GM18907 (cell line): ENCODE measurements around the gene HECTD2.
"Not testable (repeated sequence)": the region's sequence is repeated elsewhere in the genome, so short reads cannot be mapped to it uniquely, and the experiment has no call there.

Experiments
- ATAC-seq: cut with Tn5 transposase; IDR thresholded peaks from one replicate; pipeline ENCODE4 v1.9.1; 2021; ENCODE audit warnings: mild to moderate bottlenecking, moderate library complexity; ENCODE audit not compliant: unreplicated experiment

The HECTD2 gene

DNA sequence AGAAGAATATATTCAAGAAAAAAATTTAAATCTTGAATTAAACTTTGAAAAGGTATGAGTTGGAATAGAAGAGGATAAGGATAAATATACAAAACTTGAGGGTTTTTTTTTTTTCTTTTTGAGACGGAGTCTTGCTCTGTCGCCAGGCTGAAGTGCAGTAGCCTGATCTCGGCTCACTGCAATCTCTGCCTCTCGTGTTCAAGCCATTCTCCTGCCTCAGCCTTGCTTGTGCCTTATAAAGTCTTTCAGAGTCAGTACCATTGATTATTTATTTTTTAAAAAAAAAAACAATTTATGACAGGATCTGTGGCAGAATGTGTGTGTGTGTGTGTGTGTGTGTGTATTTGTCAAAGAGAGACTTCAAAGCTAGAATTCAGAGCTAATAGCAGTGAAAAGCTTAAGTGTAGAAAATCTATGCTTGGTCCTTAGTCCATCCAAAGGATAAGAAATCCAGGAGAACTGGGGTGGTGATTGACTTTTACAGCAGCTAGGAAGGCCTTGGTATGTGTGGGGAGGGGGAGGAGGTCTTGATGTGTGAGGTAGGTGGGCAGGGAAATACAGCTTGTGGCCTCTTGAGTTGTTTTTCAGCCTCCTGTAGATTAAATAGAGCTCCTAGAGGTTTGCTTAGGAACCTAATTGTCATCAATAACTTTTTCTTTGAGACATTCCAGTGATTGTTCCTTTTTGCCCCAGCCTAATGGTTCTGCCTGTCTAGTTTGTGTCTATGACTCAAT, 2.4 kb downstream of the HECTD2 start:
- ATAC-seq = no peak

DNA sequence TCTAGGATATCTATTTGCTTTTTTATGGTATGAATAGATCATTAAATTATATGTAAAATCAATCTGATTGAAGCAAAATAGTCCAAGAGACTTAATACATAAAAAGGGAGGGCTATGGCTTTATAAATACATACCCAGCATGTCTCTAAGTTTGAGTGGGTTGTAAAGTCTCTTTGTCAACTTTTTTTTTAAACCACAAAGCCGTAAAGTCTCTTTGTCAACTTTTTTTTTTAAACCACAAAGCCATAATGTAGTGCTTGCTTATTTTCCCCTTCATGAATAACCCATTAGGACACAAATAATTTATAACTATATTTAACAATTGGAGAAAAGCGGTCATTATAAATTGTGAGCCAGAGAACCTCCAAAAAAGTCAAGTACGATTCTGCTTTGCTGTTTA, 5.7 kb downstream of the HECTD2 start:
- no peak for ATAC-seq

DNA sequence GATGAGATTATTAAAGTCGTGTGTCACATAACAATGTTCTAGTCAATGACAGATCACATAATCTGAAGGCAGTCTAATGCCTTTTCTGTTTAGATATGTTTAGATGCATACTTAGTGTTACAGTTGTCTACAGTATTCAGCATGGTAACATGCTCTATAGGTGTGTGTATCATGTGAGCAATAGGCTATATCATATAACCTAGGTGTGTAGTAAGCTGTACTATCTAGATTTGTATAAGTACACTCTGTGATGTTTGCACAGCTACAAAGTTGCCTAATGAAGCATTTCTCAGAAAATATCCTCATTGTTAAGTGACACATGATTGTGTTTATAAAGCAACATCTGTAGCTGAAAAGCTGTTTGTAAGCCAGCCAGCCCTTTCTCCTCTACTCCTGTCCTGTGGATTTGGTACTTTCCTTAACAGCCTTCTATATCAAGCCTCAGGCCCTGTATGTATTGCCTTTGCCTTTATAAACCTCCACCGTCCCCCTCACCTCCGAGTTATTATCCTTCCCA, 6.3 kb downstream of the HECTD2 start:
- no peak for ATAC-seq

DNA sequence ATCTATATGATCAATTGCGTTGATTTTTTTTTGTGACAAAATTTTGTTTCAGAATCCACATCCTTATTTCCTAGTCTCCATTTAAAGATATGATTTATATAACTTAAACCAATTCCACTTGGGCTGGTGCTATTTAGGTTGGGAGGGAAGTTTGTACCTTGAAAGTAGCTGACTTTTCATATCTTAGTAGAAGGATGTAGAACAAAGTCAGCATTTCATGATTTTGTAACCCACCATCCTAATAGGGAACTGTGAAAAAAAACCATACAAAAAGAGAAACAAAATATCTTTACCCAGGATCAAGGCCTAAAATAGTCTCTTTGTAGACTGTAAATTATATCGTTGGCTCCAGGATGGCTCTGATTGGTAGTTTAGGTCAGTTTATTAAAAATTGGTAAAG, 8.3 kb downstream of the HECTD2 start:
- no peak for ATAC-seq

DNA sequence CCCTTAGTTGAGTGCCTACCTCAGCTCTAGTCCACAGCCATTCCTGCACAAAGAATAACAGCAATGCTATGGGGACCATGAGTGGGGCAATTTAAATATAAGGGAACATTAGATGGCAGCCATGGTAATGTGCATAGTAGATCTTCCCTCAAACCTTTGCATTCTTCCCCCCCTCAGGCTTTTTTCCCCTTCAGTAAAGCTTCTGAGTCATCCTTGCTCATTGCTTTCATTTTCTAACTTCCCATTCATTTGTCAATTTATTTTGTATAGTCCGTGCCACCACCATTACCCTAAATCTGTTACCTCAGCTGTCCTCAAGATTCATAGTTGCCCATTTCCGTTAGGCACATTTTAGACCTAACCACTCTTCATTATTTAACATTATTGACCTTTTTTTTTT, 10.7 kb downstream of the HECTD2 start:
- ATAC-seq = no peak

DNA sequence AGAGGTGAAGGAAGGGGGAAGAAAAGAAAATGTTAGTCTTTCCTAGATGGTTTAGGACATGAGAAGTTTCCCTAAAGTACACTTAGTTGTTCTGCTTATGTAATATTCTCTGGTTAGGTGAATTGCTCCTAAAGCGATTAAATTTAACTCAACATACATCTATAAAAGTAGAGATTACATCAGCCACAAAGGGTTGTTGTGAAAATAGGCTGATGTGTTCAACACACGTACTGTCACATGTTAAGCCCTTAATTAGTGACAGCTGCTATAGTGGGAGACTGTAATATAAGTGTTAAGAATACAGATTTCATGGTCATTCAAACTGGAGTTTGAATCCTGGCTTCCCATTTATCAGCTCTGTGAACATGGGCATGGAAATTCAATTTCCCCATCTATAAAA, 12.8 kb downstream of the HECTD2 start:
- ATAC-seq = no peak

DNA sequence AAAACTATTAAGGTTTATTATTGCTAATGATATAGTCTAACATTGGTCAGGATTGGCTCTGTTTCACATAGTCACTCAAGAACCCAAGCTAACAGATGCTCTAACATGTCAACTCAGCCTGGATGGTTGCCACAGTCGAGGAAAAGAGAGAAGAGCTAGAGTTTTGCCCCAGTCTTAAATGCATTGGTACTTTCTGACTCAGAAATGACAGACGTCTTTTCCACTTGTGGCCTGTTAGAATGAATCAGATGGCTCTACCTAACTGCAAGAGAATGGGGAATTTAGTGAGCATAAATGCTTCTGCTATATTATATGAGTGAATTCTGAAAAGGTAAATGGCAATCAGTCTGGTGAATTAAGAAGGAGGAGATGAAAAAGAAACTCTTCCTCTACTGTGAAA, 13.9 kb downstream of the HECTD2 start:
- no peak for ATAC-seq

DNA sequence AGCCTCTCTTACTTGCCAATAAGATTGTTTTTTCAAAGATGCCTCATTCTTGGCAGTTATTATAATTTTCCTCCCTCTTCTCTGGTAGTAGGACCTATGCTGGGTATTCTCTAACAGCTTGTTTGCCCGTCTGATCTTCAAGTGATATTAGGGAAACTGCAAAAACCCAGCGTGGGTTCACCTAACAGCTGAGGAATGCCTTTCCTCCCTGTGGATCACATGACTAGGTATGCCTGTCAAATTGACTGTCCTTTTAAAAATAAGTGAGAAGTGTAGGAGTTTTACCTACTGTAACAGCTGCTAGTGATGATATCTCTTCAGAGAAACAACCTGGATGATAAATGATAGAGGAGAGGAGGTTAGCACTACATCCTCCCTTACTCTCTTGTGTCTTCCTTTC, 22.0 kb downstream of the HECTD2 start:
- no peak for ATAC-seq

DNA sequence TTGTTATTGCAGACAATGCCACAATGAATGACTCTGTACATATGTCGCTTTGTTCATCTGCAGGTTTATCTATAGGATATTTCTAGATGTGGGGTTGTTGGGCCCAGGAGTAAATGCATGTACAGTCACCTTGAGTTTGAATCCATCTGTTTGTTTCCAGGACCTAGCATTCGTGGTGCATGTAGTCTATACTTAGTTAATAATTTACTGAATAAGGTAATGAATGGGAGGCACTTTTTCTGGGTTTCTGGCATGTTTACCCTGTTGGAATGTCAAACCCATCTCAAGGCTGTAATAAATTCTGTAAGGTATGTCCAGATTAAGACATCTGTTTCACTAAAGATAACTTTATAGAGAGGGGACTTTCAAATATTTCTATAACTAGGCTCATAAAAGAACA, 23.5 kb downstream of the HECTD2 start:
- no peak for ATAC-seq

DNA sequence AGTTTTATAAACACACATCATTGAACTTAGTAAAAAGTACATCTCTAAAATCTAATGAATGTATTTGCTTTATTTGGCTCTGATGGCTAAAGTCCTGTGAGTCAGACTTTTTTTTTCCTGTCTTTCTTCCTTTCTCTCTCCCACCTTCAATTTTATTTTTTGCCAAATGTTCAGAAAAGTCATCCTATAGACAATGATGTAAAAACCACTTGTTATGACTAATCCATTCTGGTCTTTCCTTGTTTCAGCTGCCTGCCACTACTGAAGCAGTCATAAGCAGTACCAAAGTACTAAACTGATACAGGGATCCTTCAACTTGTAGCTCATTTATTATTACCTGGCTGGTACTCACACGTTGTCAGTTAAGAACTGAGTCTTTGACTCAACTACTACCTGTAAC, 23.9 kb downstream of the HECTD2 start:
- ATAC-seq = no peak

DNA sequence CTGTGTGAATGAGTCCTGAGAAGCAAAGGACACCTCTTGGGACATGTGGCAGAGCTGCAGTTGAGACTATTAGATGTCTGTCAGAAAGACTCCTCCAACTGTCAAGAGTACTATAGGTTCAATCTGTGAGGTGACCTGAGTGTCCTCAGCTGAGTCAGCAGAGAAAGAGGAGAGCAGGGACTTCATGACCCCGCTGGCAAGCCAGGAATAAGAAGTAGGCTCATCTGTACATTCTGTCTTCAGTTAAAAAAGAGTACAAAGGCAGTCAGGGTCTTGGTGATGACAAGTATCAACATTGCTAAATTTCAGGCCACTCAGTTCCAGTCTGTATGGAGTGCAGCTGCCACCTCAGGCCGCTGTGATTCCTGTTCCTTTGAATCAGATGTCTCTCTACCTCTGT, 25.1 kb downstream of the HECTD2 start:
- ATAC-seq = no peak

DNA sequence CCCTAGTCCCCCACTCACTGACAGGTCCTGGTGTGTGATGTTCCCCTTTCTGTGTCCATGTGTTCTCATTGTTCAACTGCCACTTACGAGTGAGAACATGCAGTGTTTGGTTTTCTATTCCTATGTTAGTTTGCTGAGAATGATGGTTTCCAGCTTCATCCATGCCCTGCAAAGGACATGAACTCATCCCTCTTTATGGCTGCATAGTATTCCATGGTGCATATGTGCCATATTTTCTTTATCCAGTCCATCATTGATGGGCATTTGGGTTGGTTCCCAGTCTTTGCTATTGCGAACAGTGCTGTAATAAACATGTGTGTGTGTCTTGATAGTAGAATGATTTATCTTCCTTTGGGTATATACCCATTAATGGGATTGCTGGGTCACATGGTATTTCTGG, 28.1 kb downstream of the HECTD2 start:
- ATAC-seq = not testable (repeated sequence)

DNA sequence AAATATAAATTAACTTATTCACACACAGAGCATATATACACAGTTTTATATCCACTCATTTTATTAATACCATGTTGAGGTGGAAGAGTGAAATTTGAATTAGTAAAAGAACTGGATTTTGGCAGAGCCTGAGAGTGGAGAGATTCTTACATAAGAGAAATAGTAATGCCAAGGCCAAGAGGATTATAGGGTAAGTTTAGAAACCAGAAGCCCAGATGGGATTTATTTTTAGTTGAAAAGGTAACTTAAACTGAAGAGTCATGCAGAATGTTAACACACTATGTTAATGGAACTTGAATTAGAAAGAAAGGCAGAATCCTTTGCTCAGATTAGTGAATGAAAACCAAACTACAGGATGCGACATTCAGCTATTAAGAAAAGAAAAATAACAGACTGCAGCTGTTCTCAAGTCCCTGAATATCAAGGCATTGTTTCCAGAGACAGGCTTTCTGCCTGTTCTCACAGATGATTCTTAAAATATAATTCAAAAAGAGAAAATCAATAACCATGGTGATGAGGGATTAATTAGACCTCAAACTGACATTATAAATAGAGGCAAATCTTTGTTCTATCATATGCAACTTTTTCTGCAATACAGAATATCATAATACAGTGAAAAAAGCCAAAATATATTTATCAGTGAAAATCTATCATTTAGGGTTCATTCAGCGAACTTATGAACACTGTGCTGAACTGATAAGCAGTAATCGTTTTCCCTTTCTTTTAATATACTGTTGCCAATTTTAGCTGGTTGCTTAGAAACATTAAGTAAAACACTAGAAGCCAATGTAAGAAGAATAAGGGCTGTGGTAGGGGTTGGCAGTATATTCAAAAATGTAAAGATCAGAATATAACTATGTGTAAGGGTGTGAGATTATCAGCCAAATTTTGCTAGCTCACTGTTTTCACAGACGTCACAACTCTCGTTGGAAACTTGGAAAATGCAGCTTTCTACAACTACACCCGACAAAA, 34.4 kb downstream of the HECTD2 start:
- ATAC-seq = no peak

DNA sequence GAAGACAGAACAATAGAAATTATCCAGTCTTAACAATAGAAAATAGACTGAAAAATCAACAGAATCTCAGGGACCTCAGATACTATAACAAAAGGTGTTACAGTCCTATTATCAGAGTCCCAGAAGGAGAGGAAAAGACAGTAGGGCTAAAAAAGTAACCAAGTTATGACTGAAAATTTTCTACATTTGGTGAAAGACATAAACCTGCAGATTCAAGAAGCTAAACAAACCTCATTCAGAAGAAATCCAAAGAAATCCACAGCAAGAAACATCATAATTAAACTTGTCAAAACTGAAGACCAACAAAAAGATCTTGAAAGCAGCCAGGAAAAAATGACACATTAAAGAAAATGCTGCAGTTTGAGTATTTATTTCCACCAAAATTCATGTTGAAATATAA, 41.9 kb downstream of the HECTD2 start:
- ATAC-seq = no peak

DNA sequence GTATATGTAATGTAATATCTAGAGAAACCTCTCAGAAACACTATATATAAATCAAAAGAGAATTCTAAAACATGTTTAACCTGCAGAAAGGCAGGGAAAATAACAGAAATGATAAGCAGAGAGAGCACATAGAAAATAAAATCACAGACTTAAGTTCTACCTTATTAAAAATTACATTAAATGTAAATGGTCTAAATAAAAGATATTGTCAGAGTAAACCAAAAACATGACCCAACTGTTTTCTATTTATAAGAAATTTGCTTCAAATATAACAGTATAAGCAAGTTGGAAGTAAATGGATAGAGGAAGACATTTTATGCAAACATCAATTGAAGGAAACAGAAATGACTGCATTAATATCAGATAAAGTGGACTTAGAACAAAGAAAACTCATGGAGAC, 43.4 kb downstream of the HECTD2 start:
- ATAC-seq = no peak

DNA sequence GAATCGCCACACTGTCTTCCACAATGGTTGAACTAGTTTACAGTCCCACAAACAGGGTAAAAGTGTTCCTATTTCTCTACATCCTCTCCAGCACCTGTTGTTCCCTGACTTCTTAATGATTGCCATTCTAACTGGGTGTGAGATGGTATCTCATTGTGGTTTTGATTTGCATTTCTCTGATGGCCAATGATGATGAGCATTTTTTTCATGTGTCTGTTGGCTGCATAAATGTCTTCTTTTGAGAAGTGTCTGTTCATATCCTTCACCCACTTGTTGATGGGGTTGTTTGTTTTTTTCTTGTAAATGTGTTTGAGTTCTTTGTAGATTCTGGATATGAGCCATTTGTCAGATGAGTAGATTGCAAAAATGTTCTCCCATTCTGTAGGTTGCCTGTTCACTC, 45.0 kb downstream of the HECTD2 start:
- not testable (repeated sequence) for ATAC-seq

DNA sequence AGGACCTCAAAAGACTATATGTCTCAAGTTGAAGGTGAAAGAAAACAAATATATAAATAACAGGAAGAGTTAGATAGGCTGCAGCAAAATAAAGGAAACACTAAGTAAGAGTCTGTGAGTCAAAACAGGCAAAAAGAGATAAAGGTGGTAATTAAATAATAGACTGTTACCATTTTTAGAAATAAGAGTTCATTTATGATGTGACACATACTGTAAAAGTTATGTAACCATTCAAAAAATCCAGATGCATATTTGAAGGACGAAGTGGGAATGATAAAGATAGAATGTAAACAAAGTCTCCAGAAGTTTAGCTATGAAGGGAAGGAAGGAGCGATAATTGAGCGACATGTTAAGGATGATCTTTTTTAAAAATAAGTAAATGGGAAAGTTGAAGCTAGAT, 50.5 kb downstream of the HECTD2 start:
- no peak for ATAC-seq

DNA sequence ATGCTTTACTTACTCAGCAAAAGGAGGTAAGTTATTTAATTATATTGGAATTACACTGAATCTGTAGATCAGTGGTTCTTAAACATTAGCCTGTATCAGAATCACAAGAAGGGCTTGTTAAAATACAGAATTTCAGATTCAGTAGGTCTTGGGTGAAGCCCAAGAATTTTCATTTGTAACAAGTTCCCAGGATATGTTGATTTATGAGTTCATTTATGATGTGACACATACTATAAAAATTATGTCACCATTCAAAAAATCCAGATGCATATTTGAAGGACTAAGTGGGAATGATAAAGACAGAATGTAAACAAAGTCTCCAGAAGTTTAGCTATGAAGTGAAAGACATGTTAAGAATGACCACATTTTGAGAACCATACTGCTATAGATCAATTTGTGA, 52.3 kb downstream of the HECTD2 start:
- ATAC-seq = no peak

DNA sequence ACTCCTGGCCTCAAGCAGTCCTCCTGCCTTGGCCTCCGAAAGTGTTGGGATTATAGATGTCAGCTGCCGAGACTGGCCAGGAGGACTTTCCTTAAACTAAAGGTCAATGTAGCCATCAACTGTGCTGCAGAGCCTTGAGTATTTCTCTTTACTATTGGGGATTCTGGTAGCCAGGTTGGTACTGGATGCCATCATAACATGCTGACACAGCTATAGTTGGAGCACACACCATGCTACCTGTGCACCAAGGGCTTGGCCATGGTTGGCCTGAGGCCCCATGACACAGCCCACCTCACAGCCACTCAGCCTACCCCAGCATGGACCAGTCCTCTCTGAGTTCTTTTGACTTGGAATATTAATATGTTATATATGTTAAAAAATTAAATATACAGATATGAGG, 54.4 kb downstream of the HECTD2 start:
- ATAC-seq = no peak

DNA sequence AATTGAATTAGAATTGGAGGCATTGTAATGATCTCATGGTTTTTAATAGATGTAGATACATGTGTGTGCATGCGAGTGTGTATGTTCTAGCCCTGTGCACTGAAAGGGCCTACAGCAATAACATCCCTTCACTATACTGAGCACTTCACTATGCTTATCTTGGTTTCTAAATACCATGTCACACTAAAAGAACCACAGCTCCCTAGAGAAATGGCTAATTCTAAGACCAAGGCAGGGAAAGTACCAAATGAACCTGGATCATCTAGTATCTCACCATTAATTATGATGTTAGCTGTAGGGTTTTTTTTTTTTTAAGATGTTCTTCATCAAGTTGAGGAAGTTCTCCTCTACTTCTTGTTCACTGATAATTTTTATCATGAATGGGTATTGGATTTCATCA, 55.1 kb downstream of the HECTD2 start:
- ATAC-seq = no peak

DNA sequence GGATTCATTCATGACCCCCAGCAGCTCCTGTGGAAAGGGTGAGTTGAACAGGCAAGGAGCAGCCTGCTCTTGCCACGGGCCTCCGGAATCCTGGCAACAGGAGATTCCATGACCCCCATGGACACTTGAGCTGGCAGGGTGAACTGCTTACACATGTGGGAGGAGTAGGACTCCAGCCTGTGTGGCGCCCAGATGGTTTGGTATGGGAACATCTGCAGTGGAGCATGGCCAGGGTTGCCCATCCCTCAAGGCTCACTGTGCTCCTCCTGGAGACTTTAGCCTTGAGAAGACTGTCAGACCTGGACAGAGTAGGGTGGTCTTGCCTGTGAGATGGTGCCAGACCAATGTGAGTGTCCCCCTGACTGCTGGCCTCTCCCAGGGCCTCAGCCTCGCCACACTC, 57.0 kb downstream of the HECTD2 start:
- no peak for ATAC-seq

DNA sequence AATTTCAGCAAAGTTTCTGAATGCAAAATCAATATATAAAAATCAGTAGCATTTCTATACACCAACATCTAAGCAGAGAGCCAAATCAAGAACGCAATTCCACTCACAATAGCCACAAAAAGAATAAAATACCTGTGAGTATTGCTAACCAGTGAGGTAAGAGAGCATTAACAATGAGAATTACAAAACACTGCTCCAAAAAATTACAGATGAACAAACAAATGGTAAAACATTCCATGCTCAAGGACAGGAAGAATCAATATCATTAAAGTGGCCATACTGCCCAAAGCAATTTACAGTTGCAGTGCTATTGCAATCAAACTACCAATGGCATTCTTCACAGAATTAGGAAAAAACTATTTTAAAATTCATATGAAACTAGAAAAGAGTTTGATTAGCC, 61.5 kb downstream of the HECTD2 start:
- no peak for ATAC-seq
